RKO (cell line): ENCODE data around the gene P2RX7.

ENCODE experiments used
- DNase-seq: peaks from one replicate; pipeline ENCODE4 v3.0.0-alpha.2; 2016; ENCODE audit warnings: low spot score

The P2RX7 gene

DNA sequence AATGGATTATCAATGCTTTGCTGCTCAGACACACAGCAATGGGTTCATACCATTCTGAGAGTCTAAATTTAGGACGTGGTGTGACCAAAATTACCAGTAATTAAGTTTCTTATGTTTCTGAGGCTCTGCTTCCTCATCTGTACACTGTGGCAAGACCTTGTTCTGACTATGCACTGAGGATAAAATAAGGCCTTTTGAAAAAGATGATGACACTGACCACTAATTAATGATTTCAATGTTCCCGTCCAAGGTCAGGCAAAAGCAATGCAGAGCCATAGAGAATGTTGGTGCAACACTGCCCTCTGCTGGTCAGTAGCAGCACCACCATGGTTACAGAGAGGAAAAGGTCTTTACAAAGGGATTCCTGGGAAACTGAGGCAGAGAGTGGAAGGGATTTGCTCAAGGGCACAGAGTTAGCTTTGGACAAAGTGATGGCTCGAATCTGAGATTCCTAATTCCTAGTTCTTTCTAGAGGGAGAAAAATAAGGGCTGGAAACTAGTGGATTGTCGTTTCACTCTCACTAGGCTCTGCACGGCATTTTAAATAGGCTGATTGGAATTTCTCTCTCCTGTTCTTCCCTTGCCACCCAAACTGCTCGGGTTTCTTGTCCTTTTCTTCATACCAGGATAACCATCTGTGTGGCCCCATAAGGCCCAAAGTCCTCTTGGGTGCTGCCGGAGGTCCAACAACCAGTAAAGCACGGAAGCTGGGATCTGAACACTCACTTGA lies 22.3 kb upstream of the P2RX7 start:
- peak; percentile 59 for DNase-seq

- DNase-seq, result no peak
These were observed 21.0 kb upstream of the P2RX7 start for GRCh38 chr12:121111684-121112083.

DNA sequence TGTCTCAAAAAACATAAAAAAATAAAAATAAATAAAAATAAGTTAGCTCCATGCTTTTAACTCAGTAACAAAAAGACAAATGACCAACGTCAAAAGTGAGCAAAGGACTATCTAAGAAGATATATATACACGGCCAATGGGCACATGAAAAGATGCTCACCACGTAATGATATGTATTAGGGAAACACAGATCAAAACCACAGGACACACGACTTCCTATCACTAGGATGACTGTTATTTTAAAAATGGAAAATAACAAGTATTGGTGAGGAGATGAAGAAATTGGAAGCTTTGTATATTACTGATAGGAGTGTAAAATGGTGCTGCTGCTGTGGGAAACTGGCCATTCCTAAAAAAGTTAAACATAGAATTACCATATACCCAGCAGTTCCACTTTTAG lies 20.2 kb upstream of the P2RX7 start:
- no peak for DNase-seq

- DNase-seq, result no peak
These were observed 19.6 kb upstream of the P2RX7 start for GRCh38 chr12:121113057-121113456.

DNA sequence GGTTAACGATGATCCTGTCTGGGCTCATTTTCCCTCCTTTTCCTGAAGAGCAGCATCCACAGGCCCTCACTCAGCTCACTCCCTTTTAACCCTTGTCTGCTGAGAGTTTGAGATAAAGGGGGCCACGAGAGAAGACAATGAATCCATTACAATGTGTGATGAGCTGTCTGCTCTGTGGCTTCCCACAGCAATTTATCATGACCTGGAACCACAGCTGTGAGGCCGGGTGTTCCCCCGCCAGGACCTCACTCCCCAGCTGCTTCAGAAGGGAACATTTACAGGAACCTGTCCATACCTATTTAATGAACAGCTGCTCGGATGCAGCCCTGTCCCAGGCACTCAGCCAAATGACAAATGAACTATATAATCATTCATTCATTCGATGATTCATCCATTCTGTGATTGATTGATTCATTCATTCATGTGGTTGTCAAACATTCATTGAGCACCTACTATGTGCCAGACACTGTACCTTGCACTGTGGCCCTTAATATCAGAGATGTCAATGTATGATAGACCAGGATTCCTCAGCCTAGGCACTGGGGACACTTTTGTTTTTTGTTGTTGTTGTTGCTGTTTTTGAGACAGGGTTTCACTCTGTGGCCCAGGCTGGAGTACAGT lies 18.5 kb upstream of the P2RX7 start:
- no peak for DNase-seq

DNA sequence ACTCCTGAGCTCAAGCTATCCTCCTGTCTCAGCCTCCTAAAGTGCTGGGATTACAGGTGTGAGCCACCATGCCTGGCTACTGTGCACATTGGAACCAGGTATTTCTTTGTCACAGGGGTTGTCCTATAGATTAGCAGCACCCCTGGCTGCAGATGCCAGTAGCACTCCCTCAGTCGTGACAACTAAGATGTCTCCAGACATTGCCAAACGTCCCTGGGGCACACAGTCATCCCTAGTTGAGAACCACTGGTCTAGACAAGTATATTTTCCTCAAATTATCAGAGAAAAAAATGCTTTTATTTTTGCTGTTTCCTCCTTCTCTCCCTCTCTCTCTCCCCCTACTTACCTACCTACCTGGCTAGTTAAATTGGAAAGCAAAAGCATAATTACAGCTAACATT lies 17.9 kb upstream of the P2RX7 start:
- DNase-seq, result no peak

DNA sequence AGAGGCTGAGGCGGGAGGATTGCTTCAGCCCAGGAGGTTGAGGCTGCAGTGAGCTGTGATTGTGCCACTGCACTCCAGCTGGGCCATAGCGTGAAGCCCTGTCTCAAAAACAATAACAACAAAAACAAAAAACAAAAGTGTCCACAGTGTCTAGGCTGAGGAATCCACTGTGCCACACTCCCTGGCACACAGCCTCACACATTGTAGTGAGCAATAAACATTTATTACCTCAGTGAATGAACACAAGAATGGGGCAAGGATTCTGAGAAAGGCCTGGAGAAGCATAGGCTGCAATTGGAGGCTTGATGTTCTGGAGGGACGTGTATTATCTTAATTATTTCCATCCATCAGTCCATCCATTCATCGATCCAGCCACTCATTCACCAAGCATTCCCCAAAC lies 17.1 kb upstream of the P2RX7 start:
- DNase-seq, result no peak

GRCh38 chr12:121116318-121117225 lies 16.1 kb upstream of the P2RX7 start:
- DNase-seq, result no peak

DNA sequence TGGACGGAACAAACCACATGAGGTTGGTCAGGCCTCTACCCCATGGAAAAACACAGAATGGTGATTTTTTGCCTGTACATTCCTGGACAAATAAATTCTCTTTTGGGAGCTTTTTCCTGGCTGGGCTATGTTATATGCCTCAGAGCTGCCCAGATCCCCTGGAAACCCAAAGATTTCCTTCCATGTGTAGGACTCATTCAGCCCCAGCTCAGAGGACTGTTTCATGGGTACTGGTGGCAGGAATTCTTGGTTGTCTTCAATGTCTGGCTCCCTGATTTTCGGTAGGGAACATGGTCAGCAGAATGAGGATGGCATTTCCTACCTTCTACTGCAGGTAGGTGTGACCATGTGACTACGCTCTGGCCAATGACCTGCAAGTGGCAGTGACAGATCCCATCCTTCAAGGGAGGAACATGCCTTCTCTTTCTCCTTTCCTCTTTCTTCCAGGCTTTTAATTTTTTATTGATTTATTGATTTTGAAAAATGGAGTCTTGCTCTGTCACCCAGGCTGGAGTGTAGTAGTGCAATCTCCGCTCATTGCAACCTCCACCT lies 15.4 kb upstream of the P2RX7 start:
- DNase-seq, result no peak

DNA sequence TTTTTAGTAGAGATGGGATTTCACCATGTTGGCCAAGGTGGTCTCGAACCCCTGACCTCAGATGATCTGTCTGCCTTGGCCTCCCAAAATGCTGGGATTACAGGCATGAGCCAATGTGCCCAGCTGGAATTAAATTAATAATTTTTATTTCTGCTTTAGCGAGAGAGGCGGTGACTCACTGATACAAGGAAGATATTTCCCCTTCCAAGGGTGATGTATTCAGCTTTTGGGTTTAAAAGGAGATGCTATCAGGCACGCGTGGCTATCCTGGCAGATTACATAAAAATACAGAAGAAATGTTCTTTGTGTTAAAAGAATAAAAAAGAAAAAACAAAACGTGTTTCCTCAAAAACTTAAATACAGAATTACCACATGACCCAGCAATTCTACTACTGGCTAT lies 12.4 kb upstream of the P2RX7 start:
- DNase-seq, result no peak

- DNase-seq, result no peak
These were observed 11.5 kb upstream of the P2RX7 start for GRCh38 chr12:121120989-121121755.

- DNase-seq, result no peak
These were observed 10.9 kb upstream of the P2RX7 start for GRCh38 chr12:121121805-121122204.

GRCh38 chr12:121123488-121123887 lies 9.2 kb upstream of the P2RX7 start:
- DNase-seq, result no peak

GRCh38 chr12:121124402-121125109 lies 8.1 kb upstream of the P2RX7 start:
- DNase-seq, result peak; percentile 82

- no peak for DNase-seq
These were observed 5.2 kb upstream of the P2RX7 start for GRCh38 chr12:121127501-121127900.

DNA sequence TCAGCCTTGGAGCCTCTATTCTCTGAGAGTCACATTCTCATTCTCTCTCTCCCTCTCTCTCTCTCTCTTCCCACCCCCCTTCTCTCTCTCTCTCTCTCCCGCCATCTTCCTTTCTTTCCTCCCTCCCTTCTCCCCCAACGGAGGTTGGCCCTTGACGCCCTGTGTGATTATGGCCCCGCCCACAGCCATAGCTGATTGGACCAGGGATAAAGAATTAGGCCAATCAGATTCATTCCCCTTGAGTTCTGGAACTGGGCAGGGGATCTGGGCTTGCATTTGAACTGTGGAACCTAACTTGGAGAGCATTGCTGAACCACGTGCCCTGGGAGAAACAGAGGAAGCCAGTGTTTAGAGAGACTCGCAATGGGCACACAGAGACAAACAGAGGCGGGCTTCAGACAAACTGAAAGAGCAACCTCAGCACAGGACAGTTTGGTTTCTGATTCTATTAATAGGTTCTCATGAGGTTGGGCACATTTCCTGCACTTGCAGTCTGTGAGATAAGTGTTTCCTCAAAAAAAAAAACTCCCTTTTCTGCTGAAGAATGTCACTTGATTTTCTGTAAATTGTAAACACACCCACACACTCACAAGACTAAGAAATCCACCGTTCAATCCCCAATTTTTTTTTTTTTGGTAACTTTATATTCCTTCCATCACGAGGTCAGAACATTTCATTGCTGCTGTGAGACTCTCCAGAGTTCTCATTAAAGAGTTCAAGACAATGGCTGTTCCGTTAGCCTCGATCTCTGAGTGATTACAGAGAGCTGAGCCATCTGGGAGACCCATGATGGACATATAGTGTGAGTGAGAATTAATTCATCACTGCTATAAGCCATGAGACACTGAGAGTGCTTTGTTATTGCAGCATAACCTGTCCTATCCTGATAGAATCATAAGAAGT lies 3.5 kb upstream of the P2RX7 start:
- DNase-seq, result no peak

- no peak for DNase-seq
These were observed 2.9 kb upstream of the P2RX7 start for GRCh38 chr12:121129811-121130147.

- no peak for DNase-seq
These were observed 1.8 kb upstream of the P2RX7 start for GRCh38 chr12:121130866-121131373.

DNA sequence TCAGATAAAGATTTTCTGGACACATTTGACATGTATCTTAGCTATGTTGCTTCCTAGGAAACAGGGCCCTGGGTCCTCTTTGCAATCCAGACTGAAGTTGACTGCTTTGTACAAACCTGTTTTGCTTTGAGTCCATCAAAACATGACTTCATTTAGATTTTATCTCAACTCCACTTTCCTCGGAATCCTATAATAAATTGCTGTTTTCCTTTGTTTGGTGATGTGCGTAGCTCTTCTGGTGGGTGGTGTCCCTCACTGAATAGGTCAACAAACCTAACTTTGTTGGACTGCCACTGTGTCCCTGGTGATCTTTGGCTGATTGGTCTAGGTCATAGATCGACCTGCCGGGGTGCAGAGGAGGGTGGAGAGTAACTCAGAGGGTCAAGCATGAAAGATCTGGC lies 735 bp upstream of the P2RX7 start:
- DNase-seq, result no peak

- no peak for DNase-seq
These were observed 1.2 kb downstream of the P2RX7 start for GRCh38 chr12:121133838-121134237.
